Measurements from ENCODE around the gene KHSRP. TPM values are rescaled to one million over a fixed set of nuclear protein-coding genes. Genes with fewer than 3 reads are reported as not detected.
A peak's percentile ranks its signal among the peaks of the same experiment; 100 is the strongest.

Gene KHSRP
- total and polyA plus RNA-seq, 2 of the 13 experiments (the other 11 are each of a cell fraction or from before 2014, with no cell fraction given), result 72.1 to 129 TPM

- TF ChIP-seq RFX3 (CRISPR knock-in tag; IDR thresholded peaks at IDR 0.05) (peak; percentile 86), HDAC1 (CRISPR knock-in tag; IDR thresholded peaks at IDR 0.05) (0 out of 2 replicates have a peak, but pooled peaks have one; percentile 10), TOE1 (CRISPR knock-in tag; IDR thresholded peaks at IDR 0.05) (no peak), ZNF841 (CRISPR knock-in tag; IDR thresholded peaks at IDR 0.05; ENCODE audit: borderline replicate concordance) (no peak), ZNF354B (CRISPR knock-in tag; IDR thresholded peaks at IDR 0.05) (no peak), ZBTB44 (CRISPR knock-in tag; IDR thresholded peaks at IDR 0.05) (no peak), ZNF468 (CRISPR knock-in tag; IDR thresholded peaks at IDR 0.05) (0 out of 2 replicates have a peak, but pooled peaks have one; percentile 40), ZFY (CRISPR knock-in tag; IDR thresholded peaks at IDR 0.05) (0 out of 2 replicates have a peak, but pooled peaks have one; percentile 12), ZFP82 (CRISPR knock-in tag; IDR thresholded peaks at IDR 0.05; ENCODE audit: borderline replicate concordance) (no peak), NR2F1 (CRISPR knock-in tag; IDR thresholded peaks at IDR 0.05) (peak; percentile 82 to 83), ZNF20 (CRISPR knock-in tag; IDR thresholded peaks at IDR 0.05) (no peak), PCBP1 (IDR thresholded peaks at IDR 0.05; ENCODE audit: borderline replicate concordance, low read depth, low read length) (no peak), SAP130 (CRISPR knock-in tag; IDR thresholded peaks at IDR 0.05; ENCODE audit: low read depth) (peak; percentile 58), PHF5A (CRISPR knock-in tag; IDR thresholded peaks at IDR 0.05; ENCODE audit: low read depth, unreplicated experiment) (no peak), MXI1 (IDR thresholded peaks at IDR 0.05; ENCODE audit: borderline replicate concordance, low read depth, low read length) (peak; percentile 52; the same call in 2 of the 3 replicates), ZMAT3 (CRISPR knock-in tag; conservative IDR thresholded peaks at IDR 0.05) (no peak), ZNF776 (CRISPR knock-in tag; IDR thresholded peaks at IDR 0.05) (no peak), ZNF232 (CRISPR knock-in tag; IDR thresholded peaks at IDR 0.05; ENCODE audit: borderline replicate concordance) (no peak), SP1 (IDR thresholded peaks at IDR 0.05) (no peak), SP1 (CRISPR knock-in tag; IDR thresholded peaks at IDR 0.05) (no peak), FOSL2 (CRISPR knock-in tag; IDR thresholded peaks at IDR 0.05) (no peak), ZNF33B (CRISPR knock-in tag; IDR thresholded peaks at IDR 0.05) (no peak), PRDM10 (CRISPR knock-in tag; IDR thresholded peaks at IDR 0.05; ENCODE audit: low read depth) (no peak), ZNF30 (CRISPR knock-in tag; IDR thresholded peaks at IDR 0.05) (no peak), ZNF503 (CRISPR knock-in tag; IDR thresholded peaks at IDR 0.05) (peak; percentile 71; the same call in 1 of the 2 replicates)
Observed at GRCh38 chr19:6402837-6403608, 21.6 kb downstream of the KHSRP start (continued).
